HepG2 (cell line): Measurements from ENCODE around the gene ZNF814. TPM values are rescaled to one million over a fixed set of nuclear protein-coding genes. Genes with fewer than 3 reads are reported as not detected.

Source experiments
- ATAC-seq: fragments of 200-7000 bp; cut with Tn5 transposase; 3 replicates; pipeline ENCODE4 v1.9.1; 2020; ENCODE audit warnings: mild to moderate bottlenecking, moderate library complexity
- BruUV-seq: library from RNA; stranded (reverse); fragments of 400-500 nt; replicated peaks from 2 replicates; lab custom pipeline; 2021; lab: Mats Ljungman, UMichigan
- CTCF ChIA-PET: fragments of 300-600 bp; formaldehyde crosslinking; extraction: SDS; loops from one replicate; lab custom pipeline; 2021; ENCODE audit warnings: low total read pairs, inconsistent platforms, low intra/inter-chr PET ratio; lab: Yijun Ruan, JAX
- POLR2A ChIA-PET: fragments of 350-600 bp; sonication (Branson Sonifier 250); formaldehyde crosslinking; loops from one replicate; lab custom pipeline; 2020; ENCODE audit warnings: antibody characterized with exemption, inconsistent platforms; lab: Yijun Ruan, JAX
- DNase-seq: peaks from one replicate; pipeline ENCODE4 v3.0.0-alpha.2; 2015; ENCODE audit warnings: low spot score
- FAIRE-seq: peaks from 3 replicates; lab custom pipeline; 2011; peaks lifted over from hg19 to GRCh38; lab: Jason Lieb, UNC
- H2AFZ ChIP-seq: one replicate; pipeline ENCODE4 v1.6.1; 2011; ENCODE audit warnings: low read length, inconsistent platforms
- H3K27ac ChIP-seq: fragments of 300-600 bp; 3 replicates; pipeline ENCODE4 v1.8.0; 2011; ENCODE audit warnings: mixed run types, mild to moderate bottlenecking, mixed read lengths, low read length, inconsistent platforms; ENCODE audit not compliant: insufficient read depth; ENCODE audit errors: extremely low read length
- H3K27me3 ChIP-seq, 2 experiments: fragments of 200-600 bp in 1 of 2; 2 replicates in 1 of 2; 3 replicates in 1 of 2; pipeline versions ENCODE4 v1.6.0 to v1.8.0; 2011; ENCODE audit warnings: low read length in 2 of 2, mild to moderate bottlenecking in 2 of 2, moderate library complexity in 2 of 2, inconsistent platforms in 1 of 2; ENCODE audit not compliant: insufficient read depth in 2 of 2, control insufficient read depth in 1 of 2
- H3K36me3 ChIP-seq, 2 experiments: fragments of 200-600 bp in 1 of 2; replicated peaks in 1 of 2; 2 replicates in 1 of 2; 3 replicates in 1 of 2; pipeline versions ENCODE4 v1.5.1 to v1.8.0; 2011; ENCODE audit warnings: low read length in 2 of 2, inconsistent platforms in 1 of 2; ENCODE audit not compliant: insufficient read depth in 2 of 2, control insufficient read depth in 1 of 2
- H3K4me1 ChIP-seq: 2 replicates; pipeline ENCODE4 v1.5.1; 2012; ENCODE audit warnings: low read length, inconsistent platforms; ENCODE audit not compliant: insufficient read depth
- H3K4me2 ChIP-seq: 2 replicates; pipeline ENCODE4 v1.6.0; 2011; ENCODE audit warnings: low read depth, low read length, inconsistent platforms
- H3K4me3 ChIP-seq, 3 experiments: fragments of 200-600 bp in 1 of 3; sonication (generic), shearing (Covaris generic) in 1 of 3; replicated peaks in 1 of 3; 2 replicates each; pipeline ENCODE4 v1.5.1; 2011 to 2016; ENCODE audit warnings: low read length in 3 of 3, inconsistent platforms in 2 of 3, low read depth in 2 of 3, mild to moderate bottlenecking in 2 of 3, control low read depth in 1 of 3, mixed read lengths in 1 of 3; ENCODE audit not compliant: insufficient read depth in 1 of 3
- H3K79me2 ChIP-seq: one replicate; pipeline ENCODE4 v1.6.1; 2011; ENCODE audit warnings: low read length, inconsistent platforms; ENCODE audit not compliant: insufficient read depth
- H3K9ac ChIP-seq: 2 replicates; pipeline ENCODE4 v1.6.0; 2011; ENCODE audit warnings: mild to moderate bottlenecking, low read depth, low read length, inconsistent platforms; ENCODE audit not compliant: insufficient read depth
- H3K9me3 ChIP-seq: 2 replicates; pipeline ENCODE4 v1.5.1; 2012; ENCODE audit warnings: mild to moderate bottlenecking, low read length
- H4K20me1 ChIP-seq: 2 replicates; pipeline ENCODE4 v1.6.0; 2011; ENCODE audit warnings: inconsistent platforms, mild to moderate bottlenecking, low read length, moderate library complexity; ENCODE audit not compliant: insufficient read depth
- ATF7 ChIP-seq, 2 experiments: fragments of 450-650 bp in 1 of 2; sonication (generic) in 1 of 2; formaldehyde crosslinking in 1 of 2; IDR thresholded peaks; 2 replicates each; pipeline versions ENCODE4 v1.4.0 to v1.6.1; 2016 to 2020; ENCODE audit warnings: antibody characterized with exemption in 1 of 2, mild to moderate bottlenecking in 1 of 2, missing genetic modification reagents in 1 of 2
- BHLHE40 ChIP-seq: IDR thresholded peaks from 2 replicates; pipeline ENCODE4 v1.6.1; 2011; ENCODE audit warnings: low read length, improper control_type of control experiment
- GABPA ChIP-seq, 2 experiments: IDR thresholded peaks; 2 replicates each; pipeline ENCODE4 v1.6.1; 2011 to 2016; ENCODE audit warnings: low read depth in 2 of 2, low read length in 1 of 2, missing biosample characterization in 1 of 2, missing genetic modification characterization in 1 of 2
- IKZF1 ChIP-seq: fragments of 450-650 bp; IDR thresholded peaks from 2 replicates; pipeline ENCODE4 v1.7.1; 2016
- PAF1 ChIP-seq: IDR thresholded peaks from 2 replicates; pipeline ENCODE4 v1.6.1; 2016; ENCODE audit warnings: missing genetic modification reagents, missing compliant biosample characterization
- POGZ ChIP-seq: sonication (generic); formaldehyde crosslinking; IDR thresholded peaks from 2 replicates; pipeline ENCODE4 v1.4.0; 2020; ENCODE audit warnings: mild to moderate bottlenecking, missing genetic modification reagents
- POLR2AphosphoS5 ChIP-seq: IDR thresholded peaks from 2 replicates; pipeline ENCODE4 v1.6.1; 2012; ENCODE audit warnings: low read depth, low read length
- RFX5 ChIP-seq: IDR thresholded peaks from 2 replicates; pipeline ENCODE4 v1.6.1; 2011; ENCODE audit warnings: low read depth, low read length, improper control_type of control experiment
- SRY ChIP-seq: sonication (generic); formaldehyde crosslinking; IDR thresholded peaks from 2 replicates; pipeline ENCODE4 v1.8.0; 2022; ENCODE audit warnings: mild to moderate bottlenecking, missing genetic modification reagents
- TARDBP ChIP-seq: sonication (generic); formaldehyde crosslinking; IDR thresholded peaks from 2 replicates; pipeline ENCODE4 v1.8.0; 2022; ENCODE audit warnings: mild to moderate bottlenecking, missing genetic modification reagents
- TCF12 ChIP-seq, 2 experiments: fragments of 450-650 bp in 1 of 2; sonication (generic) in 1 of 2; formaldehyde crosslinking in 1 of 2; IDR thresholded peaks; 2 replicates each; pipeline versions ENCODE4 v1.6.1 to v1.8.0; 2017 to 2022; ENCODE audit warnings: antibody characterized with exemption in 1 of 2, mild to moderate bottlenecking in 1 of 2, missing genetic modification reagents in 1 of 2, moderate library complexity in 1 of 2
- U2AF2 ChIP-seq: fragments of 200-400 bp; formaldehyde crosslinking; IDR thresholded peaks from 2 replicates; pipeline ENCODE4 v1.6.1; 2017; ENCODE audit warnings: low read depth, mild to moderate bottlenecking, low read length
- ZNF235 ChIP-seq: sonication (generic); formaldehyde crosslinking; IDR thresholded peaks from 2 replicates; pipeline ENCODE4 v1.8.1; 2023; ENCODE audit warnings: mild to moderate bottlenecking, missing genetic modification reagents, borderline replicate concordance
- ZNF441 ChIP-seq: sonication (generic); formaldehyde crosslinking; IDR thresholded peaks from 2 replicates; pipeline ENCODE4 v1.7.0; 2021; ENCODE audit warnings: missing genetic modification reagents, borderline replicate concordance
- ZNF790 ChIP-seq: sonication (generic); formaldehyde crosslinking; IDR thresholded peaks from 2 replicates; pipeline ENCODE4 v1.8.0; 2022; ENCODE audit warnings: missing genetic modification reagents, mild to moderate bottlenecking, borderline replicate concordance
- WGBS: methylation state at CpG from one replicate; pipeline ENCODE4 v1.1.6; 2017; ENCODE audit warnings: low lambda C conversion rate; 5-methylcytosine and 5-hydroxymethylcytosine counted together
- in situ Hi-C: cut with HindIII; loops from 2 replicates; pipeline ENCODE4 v1.10.0; 2017; ENCODE audit warnings: low pct_unique_long_range_greater_than_20kb; ENCODE audit not compliant: extremely low pct_ligation_motif_present
- intact Hi-C: fragments of 100-400 bp; cut with micrococcal nuclease; formaldehyde crosslinking; loops from one replicate; pipeline ENCODE4 v1.10.0; 2022; ENCODE audit not compliant: unreplicated experiment
- polyA plus RNA-seq, 8 experiments: library from polyadenylated mRNA; depleted of rRNA in 3 of 8; stranded (reverse) in 7 of 8; unstranded in 1 of 8; fragments of >200 nt; fragmentation: Illumina TruSeq in 4 of 8; extraction: Trizol in 4 of 8; gene quantifications; 2 replicates each; pipeline versions ENCODE4 v1.2.1 to v1.2.3, GENCODE V29; 2011 to 2016; ENCODE audit warnings: low read depth in 4 of 8, missing spikeins in 1 of 8, mixed read lengths in 1 of 8; ENCODE audit not compliant: insufficient read depth in 1 of 8
- total RNA-seq, 5 experiments: library from RNA; depleted of rRNA; stranded (reverse); fragments of >200 nt; fragmentation: Illumina TruSeq; extraction: Trizol; gene quantifications; 2 replicates each; pipeline ENCODE4 v1.2.3, GENCODE V29; 2016; ENCODE audit warnings: low read depth in 1 of 5
- TF ChIP-seq, protein P1 (sequence below): sonication (generic); formaldehyde crosslinking; IDR thresholded peaks from 2 replicates; pipeline ENCODE4 v1.4.0; 2020; ENCODE audit warnings: mild to moderate bottlenecking, missing genetic modification reagents, borderline replicate concordance
- TF ChIP-seq, protein P2 (sequence below): IDR thresholded peaks from 2 replicates; pipeline ENCODE4 v1.6.1; 2016

The ZNF814 gene
- total and polyA plus RNA-seq, 2 of the 13 experiments (the other 11 are each of a cell fraction or from before 2014, with no cell fraction given), result 2.5 to 3.4 TPM

DNA sequence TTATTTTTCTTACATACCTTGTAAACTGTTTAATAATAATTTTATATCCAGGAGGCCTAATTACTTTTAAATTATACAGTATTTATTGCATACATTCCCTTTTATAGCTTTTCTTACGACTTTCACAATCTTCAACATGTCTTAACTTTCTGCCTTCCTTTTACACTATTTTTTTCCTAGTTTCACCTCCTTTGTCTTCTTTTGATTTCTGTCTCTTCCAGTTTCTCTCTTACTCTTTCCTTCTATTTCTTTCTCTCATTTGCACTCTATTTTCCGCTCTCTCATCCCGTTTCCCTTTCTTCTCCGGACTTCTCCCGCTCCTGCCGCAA lies 85.6 kb downstream of the ZNF814 start:
- CTCF ChIA-PET, result no interaction called here
- peaks cover 6% of the 10 kb centered on the region; the same call in 1 of the 2 replicates for H3K4me1 ChIP-seq
- WGBS, result 49% methylated on average over 6 of the region's 6 CpGs
- H3K27me3 ChIP-seq, result no peaks in the 10 kb centered on the region
- H3K36me3 ChIP-seq, result peaks cover 5 to 12% of the 10 kb centered on the region in 2 experiments; a peak in 4 of 5 replicates
- DNase-seq (no peak), FAIRE-seq (no peak), ATAC-seq (no peak)
- peak overlapping the region; percentile 56 to 59 (median 59) for H3K4me3 ChIP-seq
- intact Hi-C loops (no loop called here), in situ Hi-C loops (no loop called here)
- no peaks in the 10 kb centered on the region for H3K79me2 ChIP-seq
- H3K27ac ChIP-seq, result peak overlapping the region; percentile 57
- no peaks in the 10 kb centered on the region for H3K9me3 ChIP-seq
- peak overlapping the region; percentile 47; the same call in 1 of the 2 replicates for H3K9ac ChIP-seq
- peak overlapping the region; percentile 47 for H3K4me2 ChIP-seq
- POLR2A ChIA-PET, result interaction anchor here (0.9 kb wide), 1 partner anchor 48 kb away, joined by 3 read pairs; no protein-coding TSS in a partner anchor
- no peak overlapping the region for H2AFZ ChIP-seq
- no peaks in the 10 kb centered on the region for H4K20me1 ChIP-seq
- BruUV-seq, result TSS peak; percentile 30
- peak; percentile 91; the same call in 1 of the 2 replicates for TF ChIP-seq U2AF2
- no peak for TF ChIP-seq ZNF441
- no peak for TF ChIP-seq BHLHE40

DNA sequence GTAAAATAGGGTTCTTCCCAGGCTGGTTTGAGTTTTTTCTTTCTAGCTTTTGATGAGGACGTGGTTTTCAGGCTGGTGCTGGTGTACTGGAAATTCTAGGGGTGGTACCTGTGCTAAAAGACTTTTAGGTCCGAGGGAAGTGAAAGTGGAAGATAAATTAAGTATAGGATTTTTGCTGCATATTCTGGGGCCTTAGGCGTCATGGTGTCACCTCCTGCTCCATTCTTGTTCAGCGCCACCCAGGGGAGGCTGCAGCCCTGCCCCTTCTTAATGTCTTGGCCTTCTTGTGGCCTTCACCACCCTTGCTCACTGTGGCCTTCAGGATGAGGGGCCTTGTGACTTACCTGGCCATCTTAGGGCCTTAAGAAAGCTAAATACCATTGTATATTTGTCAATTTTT lies 86.6 kb downstream of the ZNF814 start:
- H3K79me2 ChIP-seq, result no peaks in the 10 kb centered on the region
- BruUV-seq, result no TSS peak
- WGBS, result 96% methylated on average over 4 of the region's 4 CpGs
- in situ Hi-C loops (no loop called here), intact Hi-C loops (no loop called here)
- H3K27ac ChIP-seq, result no peak overlapping the region
- ChIA-PET POLR2A (no interaction called here), CTCF (no interaction called here)
- no peak overlapping the region for H3K4me3 ChIP-seq
- no peak for FAIRE-seq
- no peak for ATAC-seq
- H4K20me1 ChIP-seq, result no peaks in the 10 kb centered on the region
- H2AFZ ChIP-seq, result no peak overlapping the region
- no peak overlapping the region for H3K9ac ChIP-seq
- no peak overlapping the region for H3K4me2 ChIP-seq
- TF ChIP-seq ZNF235 (CRISPR knock-in tag), result no peak
- no peak for TF ChIP-seq PAF1 (CRISPR knock-in tag)
- no peak for TF ChIP-seq POGZ (CRISPR knock-in tag)
- TF ChIP-seq ATF7 (IDR thresholded peaks at IDR 0.05), result no peak
- no peak for TF ChIP-seq ATF7 (CRISPR knock-in tag; IDR thresholded peaks at IDR 0.05)
- TF ChIP-seq SRY (CRISPR knock-in tag), result no peak
- no peak for TF ChIP-seq ZNF790
- TF ChIP-seq GABPA (IDR thresholded peaks at IDR 0.05; ENCODE audit: low read depth, low read length), result no peak
- TF ChIP-seq GABPA (CRISPR knock-in tag; IDR thresholded peaks at IDR 0.05; ENCODE audit: low read depth), result no peak
- TF ChIP-seq RFX5, result no peak
- no peak for TF ChIP-seq IKZF1
- TF ChIP-seq, protein P1, sequence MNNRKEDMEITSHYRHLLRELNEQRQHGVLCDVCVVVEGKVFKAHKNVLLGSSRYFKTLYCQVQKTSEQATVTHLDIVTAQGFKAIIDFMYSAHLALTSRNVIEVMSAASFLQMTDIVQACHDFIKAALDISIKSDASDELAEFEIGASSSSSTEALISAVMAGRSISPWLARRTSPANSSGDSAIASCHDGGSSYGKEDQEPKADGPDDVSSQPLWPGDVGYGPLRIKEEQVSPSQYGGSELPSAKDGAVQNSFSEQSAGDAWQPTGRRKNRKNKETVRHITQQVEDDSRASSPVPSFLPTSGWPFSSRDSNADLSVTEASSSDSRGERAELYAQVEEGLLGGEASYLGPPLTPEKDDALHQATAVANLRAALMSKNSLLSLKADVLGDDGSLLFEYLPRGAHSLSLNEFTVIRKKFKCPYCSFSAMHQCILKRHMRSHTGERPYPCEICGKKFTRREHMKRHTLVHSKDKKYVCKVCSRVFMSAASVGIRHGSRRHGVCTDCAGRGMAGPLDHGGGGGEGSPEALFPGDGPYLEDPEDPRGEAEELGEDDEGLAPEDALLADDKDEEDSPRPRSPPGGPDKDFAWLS (CRISPR knock-in tag), result no peak
- TF ChIP-seq, protein P2, sequence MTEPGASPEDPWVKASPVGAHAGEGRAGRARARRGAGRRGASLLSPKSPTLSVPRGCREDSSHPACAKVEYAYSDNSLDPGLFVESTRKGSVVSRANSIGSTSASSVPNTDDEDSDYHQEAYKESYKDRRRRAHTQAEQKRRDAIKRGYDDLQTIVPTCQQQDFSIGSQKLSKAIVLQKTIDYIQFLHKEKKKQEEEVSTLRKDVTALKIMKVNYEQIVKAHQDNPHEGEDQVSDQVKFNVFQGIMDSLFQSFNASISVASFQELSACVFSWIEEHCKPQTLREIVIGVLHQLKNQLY (CRISPR knock-in tag), result no peak
- no peak for TF ChIP-seq TARDBP
- no peak for TF ChIP-seq POLR2AphosphoS5
- no peak for TF ChIP-seq TCF12 (IDR thresholded peaks at IDR 0.05)
- TF ChIP-seq TCF12 (CRISPR knock-in tag; IDR thresholded peaks at IDR 0.05), result no peak
- no peaks in the 10 kb centered on the region for H3K9me3 ChIP-seq
- no peak for DNase-seq
- H3K27me3 ChIP-seq, result no peaks in the 10 kb centered on the region
- peaks cover 6% of the 10 kb centered on the region; the same call in 1 of the 2 replicates for H3K4me1 ChIP-seq
- peaks cover 3 to 4% of the 10 kb centered on the region in 2 experiments; a peak in 4 of 5 replicates for H3K36me3 ChIP-seq
